ENCODE data around the gene FBLN2. TPM values are rescaled to one million over a fixed set of nuclear protein-coding genes. Genes with fewer than 3 reads are reported as not detected.
"Not testable (repeated sequence)": the region's sequence is repeated elsewhere in the genome, so short reads cannot be mapped to it uniquely, and the experiment has no call there.

FBLN2 gene
- total RNA-seq, 1 donor from 2014 or later, result 10.4 TPM

DNA sequence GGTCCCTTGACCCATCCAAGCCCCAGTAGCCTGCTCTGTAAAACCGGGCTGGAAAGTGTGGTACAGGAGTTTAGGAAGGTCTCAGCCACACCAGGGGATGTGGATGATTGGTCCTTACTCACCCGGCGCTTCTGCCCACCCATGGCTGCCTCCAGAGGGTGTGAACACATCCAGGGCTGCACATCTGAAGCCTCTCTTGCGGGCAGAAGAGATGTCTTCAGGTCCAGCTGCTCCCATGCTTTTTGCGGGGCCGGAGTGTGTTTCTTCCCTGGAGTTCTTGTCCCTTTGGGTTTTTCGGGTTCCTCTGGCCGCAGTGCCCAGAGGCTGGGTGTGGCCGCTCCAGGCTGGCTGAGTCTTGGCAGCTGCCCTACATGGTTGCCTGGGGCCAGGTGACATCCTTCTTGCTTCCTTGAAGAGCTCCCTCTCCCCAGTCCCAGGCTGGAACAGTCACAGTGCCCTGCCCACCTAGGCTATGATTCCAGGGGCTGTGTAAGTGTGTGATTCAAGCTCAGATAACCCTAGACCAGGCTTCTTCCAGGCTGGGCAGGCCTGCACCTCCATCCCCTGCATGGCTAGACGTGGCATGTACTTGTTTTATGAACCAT lies 34.9 kb upstream of the FBLN2 start:
- peak; percentile 17 for ATAC-seq

DNA sequence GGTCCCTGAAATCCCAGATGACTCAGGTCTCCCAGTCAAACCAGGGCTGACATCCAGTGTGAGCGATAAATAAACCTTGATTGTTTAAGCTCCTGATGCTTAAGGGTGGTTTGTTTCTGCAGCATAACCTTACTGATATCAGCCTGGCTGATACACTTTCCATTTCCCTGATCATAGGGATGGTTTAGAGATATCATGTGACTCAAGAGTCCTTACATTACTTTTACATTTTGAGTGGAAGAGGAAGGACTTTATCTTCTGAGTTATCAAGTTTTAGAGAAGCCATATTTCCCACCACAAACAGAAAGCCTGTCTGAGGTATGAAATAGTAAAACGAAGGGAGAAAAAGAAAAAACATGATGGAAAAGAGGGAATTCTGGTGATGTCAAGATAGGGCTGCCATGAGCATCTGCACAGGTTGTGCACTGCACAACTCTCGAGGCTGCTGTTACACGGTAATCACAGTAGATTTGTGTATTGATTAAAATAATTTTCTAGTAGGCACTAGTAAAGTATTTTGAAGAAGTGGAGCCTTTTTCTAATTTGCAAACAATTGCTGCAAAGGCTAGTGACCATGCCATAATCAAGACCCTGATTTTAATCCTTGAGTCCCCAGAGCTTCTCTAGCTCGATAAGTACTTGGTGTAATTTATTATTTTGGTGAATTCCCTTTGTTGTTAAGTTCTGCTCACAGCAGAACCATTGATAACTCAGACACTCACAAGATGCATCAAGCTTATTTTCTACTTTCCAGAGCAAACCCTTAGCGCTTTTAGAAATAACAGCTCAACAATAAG lies 34.1 kb upstream of the FBLN2 start:
- ATAC-seq, result no peak

DNA sequence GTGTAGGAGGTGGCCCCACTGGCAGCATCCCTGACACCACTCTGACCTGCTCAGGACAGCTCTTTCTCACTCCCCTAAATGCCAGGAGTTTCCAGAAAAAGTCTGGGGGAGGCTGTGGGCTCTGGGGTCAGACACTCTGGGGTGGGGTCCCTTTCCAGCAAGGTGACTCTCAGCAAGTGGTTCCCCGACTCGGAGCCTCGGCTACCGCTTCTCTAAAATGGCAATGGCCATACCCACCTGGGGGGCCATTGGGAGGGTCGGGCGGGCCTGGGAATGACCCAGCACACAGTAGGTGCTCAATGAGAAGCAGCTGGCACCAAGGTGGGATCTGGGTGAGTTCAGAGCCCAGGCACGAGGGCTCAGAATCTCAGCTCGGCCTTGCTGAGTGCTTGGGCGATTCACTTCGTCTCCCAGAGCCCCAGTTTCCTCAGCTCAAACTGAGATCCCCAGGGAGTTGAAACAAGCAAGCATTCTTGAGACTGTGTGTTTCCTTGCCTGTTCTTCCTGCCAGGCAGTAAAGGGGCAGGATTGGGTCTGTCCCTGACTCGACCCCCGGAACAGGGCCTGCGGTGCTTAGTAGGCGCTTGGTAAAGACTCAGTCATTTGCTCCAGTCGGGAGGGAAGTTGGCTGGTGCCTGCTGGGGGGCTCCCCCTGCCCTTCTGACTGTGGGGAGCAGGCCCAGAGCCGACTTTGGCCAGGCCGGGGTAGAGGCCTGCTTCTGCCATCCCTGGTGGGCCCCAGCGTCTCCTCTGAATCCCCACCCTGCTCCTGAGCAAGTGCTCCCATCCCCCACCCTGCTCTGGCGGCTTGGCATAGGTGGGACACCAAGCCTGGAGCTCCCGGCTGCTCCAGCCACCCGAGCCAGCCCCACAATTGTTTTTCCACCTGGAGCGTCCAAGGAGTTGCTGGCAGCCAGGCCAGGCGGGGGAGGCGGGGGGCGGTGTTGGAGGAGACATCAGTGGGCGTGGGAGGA lies 32.9 kb upstream of the FBLN2 start:
- no peak for ATAC-seq

DNA sequence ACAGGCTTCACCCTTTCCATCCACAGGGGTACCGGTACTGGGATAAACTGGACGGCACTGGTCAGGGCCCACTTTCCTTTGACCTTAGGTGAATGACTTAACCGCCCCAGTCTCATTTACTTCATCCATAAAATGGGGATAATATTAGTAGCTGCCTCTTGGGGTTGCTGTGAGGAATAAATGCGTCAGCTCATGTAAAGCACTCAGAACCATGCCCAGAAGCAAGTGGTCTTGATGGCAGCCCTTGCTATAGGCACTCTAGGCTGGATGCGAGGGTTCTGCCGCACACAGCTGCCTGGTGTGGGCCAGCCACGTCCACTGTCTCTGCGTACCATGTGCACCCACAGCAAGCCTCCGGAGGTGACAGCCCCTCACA lies 32.2 kb upstream of the FBLN2 start:
- ATAC-seq, result no peak

DNA sequence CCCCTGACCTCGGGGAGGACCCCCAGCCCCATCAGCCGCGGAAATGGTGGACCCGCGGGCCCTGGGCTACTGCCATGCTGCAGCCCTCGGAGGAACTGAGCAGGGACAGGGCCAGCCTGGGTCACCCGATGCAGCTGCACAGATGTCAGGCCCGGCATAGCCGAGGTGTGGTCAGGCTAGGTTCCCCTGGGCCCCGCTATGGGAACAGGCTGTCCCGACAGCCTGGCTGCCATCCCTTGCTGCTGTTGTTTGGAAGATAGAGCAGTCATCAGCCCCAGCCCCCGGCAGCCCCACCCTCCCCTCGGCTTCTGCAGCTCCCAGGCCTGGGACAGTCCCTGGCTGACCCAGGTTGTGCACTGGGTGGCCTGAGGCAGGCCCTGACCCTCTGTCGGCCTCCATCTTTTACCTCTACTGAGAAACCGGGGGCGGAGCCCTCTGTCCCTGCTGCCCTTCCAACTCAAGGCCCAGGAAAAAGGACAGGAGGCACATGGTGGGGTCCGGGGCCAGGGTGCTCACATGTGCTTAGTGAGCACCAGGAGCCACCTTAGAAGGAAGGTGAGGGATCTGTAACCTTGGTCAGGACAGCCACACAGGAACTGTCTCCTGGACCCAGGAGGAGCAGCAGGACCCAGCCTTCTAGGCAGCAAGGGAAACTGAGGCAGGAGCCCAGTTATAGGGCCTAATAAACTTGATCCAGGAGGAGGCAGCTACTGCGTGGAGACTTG lies 31.5 kb upstream of the FBLN2 start:
- ATAC-seq, result no peak

DNA sequence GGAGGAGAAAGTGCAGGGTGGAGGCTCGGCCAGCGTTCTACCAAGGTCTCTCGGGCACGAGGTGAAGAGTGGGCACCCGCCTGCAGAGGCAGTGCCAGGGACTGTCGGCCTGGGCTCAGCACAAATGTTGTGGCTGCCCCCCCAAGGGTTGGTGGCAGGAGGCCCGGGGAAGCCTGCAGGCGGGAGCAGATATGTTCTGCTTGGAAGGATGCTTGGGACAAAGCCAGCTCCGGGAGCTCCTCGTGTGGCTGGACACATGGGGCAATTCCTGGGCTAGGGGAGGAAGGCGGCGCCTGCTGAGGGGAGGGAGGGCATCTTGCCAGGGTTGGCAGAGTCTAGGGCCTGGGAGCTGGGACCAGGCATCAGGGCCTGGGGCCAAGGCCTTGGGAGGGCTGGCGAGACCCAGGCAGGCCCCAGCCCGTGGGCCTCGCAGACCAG lies 30.4 kb upstream of the FBLN2 start:
- ATAC-seq, result no peak

DNA sequence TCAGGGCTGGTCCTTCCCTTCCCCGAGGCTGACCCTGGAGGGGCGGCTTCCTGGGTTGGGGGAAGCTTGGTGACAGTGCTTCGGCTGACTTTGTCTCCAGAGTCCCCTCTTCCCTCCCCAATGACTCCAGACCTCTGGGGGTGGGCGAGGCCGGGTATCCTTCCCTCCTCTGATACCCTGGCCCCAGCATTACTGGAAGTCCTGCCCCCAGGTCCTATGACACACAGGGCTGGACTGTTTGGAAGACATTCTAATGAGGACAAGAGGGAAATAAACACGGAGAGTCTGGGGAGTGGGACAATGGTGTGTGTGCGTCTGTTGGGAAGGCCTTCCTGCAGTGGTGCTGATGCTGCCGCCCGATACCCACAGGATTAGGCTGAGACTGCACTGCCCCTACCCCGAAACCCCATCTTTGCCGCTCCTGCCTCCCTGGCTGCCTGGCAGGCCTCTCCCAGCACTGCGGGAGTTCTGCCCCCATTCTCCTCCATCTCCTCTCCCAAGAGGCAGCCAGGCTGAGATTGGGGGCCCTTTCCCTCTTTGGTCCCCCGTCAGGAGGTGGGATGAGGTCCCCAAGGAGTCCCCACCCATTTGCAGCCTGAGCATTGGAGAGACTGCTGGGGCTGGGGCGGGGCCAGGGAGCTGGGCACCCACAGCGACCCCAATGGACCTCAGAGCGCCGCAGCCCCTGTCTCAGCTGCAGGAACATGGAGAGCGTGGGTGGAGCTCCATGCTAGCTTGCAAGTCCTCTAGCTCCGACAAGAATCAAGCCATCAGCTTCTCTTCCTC lies 29.7 kb upstream of the FBLN2 start:
- no peak for ATAC-seq

DNA sequence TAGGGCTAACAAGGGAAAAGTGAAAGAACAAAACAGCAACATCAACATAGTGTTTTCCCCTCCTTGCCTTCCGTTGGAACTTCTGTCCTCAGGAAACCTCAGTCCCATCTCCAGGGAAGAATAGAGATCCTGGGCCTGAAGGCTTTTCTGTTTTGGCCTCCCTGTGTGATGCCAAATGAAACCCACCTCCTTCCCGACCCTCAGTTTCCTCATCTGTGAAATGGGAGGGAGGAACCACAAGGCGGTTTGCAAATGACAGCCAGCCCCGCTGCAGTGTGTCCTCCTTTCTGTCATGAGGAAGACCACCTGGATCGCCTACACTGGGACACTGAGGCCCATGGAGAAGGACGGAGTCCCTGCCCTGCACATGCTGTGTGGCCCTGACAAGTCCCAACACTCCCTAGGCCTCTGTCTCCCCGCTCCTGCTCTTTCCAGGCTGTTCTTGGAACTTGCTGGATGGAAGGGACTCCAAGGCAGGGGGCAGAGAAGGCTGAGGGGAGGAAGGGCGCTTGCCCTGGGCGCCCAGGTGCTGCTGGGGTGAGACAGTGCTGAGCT lies 28.5 kb upstream of the FBLN2 start:
- no peak for ATAC-seq

DNA sequence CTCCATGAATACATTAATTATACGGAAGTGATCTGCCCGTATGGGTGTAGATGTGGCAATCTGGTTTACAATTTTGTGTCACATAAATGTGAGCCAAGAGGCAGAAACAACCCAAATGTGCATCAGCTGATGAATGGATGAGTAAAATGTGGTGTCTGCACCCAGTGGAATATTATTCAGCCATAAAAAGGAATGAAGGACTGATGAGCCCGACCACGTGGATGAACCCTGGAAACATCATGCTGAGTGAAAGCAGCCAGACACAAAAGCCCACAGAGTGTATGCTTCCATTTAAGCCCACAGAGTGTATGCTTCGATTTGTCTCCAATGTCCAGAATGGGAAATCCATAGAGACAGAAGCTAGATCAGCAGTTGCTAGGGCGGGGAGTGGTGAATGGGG lies 27.6 kb upstream of the FBLN2 start:
- ATAC-seq, result no peak

DNA sequence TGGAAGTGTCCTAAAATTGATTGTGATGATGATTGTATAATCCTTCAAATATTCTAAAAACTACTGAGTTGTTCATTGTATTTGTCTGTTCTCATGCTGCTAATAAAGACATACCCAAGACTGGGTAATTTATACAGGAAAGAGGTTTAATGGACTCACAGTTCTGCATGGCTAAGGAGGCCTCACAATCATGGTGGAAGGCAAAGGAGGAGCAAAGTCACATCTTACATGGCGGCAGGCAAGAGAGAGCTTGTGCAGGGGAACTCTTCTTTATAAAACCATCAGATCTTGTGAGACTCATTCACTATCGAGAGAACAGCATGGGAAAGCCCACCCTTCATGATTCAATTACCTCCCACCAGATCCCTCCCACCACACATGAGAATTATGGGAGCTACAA lies 27.2 kb upstream of the FBLN2 start:
- ATAC-seq, result not testable (repeated sequence)

DNA sequence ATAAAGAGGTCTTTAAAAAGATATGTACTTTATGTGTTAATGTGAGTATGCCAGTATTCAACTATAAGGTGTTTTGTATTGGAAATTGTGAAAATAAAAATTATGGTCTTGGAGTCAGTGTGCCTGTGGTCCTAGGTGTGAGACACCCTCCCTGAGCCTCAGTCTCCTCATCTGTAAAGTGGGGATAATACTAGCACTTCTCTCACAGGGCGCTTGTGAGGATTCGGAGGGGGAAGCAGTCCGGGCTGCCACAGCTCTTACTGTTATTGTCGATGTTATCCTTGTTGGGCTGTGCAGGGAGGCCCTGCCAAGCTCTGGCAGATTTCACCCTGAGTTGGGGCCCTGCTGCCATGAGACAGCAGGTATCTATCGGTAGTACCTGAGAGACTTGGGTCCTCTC lies 26.7 kb upstream of the FBLN2 start:
- no peak for ATAC-seq

DNA sequence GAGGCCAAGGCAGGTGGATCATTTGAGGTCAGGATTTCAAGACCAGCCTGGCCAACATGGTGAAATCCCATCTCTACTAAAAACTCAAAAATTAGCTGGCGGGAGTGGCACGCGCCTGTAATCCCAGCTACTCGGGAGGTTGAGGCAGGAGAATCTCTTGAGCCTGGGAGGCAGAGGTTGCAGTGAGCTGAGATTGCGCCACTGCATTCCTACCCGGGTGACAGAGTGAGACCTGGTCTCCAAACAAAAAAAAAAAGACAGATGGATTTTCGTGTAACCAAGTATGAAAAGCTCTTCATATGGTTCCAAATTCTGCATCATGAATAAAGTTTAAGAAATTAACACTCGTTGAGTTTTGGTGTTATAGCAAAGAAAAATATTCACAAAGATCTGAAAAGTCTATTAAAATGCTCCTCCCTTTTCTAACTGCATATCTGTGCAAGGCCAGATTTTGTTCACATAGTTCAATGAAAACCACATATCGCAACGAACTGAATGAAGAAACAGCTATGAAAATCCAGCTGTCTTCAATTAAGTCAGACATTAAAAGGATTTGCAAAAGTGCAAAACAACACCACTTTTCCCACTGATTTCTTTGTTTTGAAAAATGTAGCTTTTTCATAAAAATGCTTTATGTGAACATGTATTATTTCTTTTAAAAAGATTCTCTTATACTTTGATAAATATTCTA lies 23.8 kb upstream of the FBLN2 start:
- ATAC-seq, result no peak

DNA sequence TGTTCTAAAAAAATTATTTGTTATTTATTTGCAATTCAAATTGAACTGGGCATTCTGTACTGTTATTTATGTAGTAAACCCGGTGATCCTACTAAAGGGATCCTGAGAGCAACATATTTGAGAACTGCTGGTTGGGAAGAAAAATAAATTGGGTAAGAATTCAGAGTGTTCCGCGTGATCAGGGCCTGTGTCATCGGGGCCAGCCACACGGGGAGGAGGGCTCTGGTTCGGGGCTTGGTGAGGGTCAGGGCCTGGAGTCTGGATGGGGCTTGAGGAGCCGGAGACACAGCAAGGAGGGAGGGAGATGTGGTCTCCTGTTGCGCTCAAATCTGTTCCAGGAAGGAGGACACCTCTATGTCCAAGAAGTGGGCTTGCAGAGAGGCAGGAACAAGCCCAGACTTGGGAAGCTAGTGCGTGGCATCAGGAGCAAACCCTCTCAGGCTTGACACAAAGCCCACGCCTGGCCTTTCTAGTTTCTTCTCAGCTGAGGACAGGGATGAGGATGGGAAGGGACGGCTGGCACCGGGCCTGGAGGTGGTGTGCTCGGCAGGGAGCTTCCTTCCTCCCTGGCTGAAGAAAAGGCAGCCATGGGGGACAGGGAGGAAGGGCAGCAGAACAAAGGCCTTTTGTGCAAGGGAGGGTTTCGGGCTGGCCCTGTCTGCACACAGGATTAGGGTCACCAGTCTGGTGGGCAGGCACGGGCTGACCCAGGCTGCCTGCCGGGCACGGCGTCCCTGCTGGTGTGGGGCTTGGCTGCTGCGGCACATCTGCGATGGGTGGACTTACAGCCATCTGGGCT lies 22.9 kb upstream of the FBLN2 start:
- ATAC-seq, result peak; percentile 27

DNA sequence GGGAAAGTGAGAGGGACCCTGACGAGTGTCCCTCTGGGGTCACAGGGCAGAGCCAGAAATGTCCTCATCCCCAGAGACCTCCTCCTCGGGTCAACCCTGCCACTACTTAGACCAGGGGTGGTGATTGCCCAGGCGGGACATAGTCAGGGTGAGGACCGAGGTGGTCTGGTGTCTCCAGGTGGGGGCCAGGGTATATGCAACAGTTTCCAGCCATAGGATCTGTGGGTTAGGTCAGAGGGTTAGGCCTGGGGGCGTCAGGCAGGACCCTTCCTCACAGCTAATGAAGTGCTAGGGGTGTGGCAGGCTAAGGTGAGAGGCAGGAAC lies 22.3 kb upstream of the FBLN2 start:
- peak; percentile 16 for ATAC-seq

DNA sequence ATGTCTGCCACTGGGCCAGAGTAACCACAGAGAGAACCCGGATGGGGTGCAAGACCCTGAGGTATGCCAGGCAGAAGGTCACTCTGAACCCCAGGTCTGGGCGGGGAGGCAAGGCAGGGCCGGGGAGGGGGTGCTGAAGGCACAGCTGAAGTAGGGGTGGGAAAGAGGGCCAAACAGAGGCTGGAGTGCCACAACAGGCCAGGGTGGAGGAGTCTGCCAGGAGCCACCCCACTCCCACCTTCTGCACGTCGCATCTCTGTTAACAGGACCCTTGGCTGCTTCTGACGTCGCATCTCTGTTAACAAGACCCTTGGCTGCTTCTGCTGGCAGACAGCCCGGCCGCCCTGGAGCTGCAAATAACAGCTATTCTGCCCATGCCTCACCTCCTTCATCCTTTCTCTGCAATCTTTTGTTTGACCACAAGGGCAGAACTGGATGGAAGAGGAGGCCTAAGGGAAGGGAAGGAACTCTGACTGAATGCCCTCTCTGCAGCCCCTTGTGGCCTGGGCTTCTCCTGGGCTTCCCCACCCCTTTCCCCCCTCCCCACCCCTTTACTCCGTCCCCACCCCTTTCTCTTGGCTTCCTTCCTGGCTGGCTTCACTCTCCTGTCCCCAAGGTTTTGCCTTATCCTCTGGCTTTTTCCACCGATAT lies 20.6 kb upstream of the FBLN2 start:
- no peak for ATAC-seq

DNA sequence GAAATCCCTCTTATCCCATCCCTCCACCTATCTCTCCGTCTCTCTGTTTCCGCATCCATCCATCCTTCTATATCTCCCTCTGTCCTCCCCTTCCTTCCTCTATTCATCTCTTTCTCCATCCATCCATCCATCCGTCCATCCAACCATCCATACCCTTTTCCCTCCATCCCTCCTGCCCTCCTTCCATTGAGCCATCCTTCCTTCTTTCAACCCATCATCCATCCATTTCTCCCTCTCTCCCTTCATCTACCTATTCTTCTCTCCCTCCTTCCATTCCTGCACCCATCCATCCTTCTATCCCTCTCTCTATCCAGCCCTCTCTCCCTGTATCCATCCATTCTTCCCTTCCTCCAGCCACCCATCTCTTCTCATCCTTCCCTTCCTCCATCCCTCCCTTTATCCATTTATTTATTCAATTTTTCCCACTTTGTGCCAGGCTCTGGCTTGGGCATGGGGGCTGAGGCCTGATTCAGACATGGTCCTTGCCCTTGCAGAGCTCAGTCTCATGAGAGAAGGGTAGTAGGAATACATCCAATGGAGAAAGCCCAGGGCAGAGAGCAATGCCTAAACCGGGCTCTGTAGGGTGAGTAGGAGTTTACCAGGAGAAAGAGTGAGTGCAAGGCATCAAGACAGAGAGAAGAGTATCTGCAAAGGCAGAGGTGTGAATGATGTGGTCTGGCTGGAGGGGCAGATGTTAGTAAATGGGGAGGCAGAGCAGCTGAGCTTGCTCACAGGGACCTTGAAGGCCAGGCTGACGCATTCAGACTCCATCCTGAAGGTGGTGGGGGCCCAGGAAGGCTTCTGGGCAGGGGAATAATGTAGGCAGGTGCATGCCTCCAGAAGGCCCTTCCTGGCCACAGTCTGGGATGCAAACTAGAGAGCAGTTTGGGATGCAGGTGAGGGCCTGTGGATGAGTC lies 19.5 kb upstream of the FBLN2 start:
- no peak for ATAC-seq

DNA sequence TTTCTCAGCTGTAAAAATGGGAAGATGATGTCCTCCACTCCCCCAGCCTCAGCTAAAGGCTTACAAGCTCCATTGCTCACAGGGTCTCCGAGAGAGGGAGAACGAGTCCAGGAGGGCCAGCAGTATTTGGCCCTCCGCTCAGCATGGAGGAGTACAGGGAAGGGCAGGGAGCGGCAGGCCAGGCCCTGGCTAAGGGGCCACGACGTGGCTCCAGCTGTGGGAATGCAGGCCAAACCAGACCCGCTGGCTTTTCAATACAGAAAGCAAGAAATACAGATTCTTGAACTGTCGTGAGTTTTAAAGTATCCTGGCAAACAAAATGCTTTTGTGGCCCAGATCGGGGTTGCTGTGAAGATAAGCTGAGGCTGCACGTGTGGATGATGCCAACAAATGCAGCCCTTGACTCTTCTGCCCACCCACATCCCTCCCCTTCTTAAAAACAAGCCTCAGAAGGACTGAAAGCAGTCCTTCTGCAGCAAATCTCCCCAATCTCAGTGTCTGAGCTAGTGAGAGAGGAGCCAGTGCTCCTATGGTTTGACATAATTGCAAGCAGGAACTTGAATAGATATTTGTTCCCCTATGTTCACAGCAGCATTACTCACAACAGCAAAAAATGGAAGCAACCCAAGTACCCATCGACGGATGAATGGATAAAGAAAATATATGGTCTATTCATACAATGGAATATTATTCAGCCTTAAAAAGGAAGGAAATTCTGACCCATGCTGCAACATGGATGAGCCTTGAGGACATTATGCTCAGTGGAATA lies 18.5 kb upstream of the FBLN2 start:
- ATAC-seq, result no peak

DNA sequence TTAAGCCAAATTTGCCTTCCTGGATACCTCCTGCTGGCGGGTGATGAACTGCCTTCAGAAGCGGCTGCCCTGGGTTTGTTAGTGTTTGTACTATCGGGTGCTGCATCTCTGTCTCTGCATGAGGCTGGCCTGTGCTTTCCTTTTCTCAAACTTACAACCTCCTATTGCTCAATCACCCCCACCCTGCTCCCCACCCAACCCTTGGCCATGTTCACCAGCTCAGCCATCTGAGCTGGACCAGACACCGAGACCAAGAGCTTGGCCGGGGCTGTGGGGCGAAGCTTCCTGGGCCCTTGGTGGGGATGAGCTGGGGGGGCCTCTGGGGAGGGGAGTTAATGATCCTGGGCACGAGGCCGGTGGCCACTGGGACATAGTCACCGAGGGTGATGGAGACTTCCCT lies 16.8 kb upstream of the FBLN2 start:
- no peak for ATAC-seq

Data from esophagus mucosa (tissue), 1 donor.